Naive B cell (primary cell): ENCODE results near the gene PFN3. TPM values are rescaled to one million over a fixed set of nuclear protein-coding genes. Genes with fewer than 3 reads are reported as not detected.
A peak's percentile ranks its signal among the peaks of the same experiment; 100 is the strongest.

Experiments
- ATAC-seq, 2 donors: fragments of 150-1000 bp; cut with Tn5 transposase; 2 replicates each; pipeline ENCODE4 v1.10.0; 2021; ENCODE audit warnings: low read depth in 2 of 2, mild to moderate bottlenecking in 2 of 2, moderate library complexity in 2 of 2
- DNase-seq: peaks from one replicate; pipeline ENCODE4 v3.0.0; 2022
- H3K27ac Mint-ChIP-seq, 6 donors: one replicate each; pipeline ENCODE4 v1.8.0; 2020 to 2022; ENCODE audit warnings: mild to moderate bottlenecking in 6 of 6, mixed read lengths in 6 of 6, moderate library complexity in 5 of 6, inconsistent platforms in 2 of 6
- H3K27me3 Mint-ChIP-seq, 3 donors: one replicate each; pipeline ENCODE4 v1.8.0; 2021 to 2022; ENCODE audit warnings: mixed read lengths in 3 of 3, mild to moderate bottlenecking in 1 of 3
- H3K36me3 Mint-ChIP-seq, 2 donors: one replicate each; pipeline ENCODE4 v1.8.0; 2020 to 2022; ENCODE audit warnings: mixed read lengths in 2 of 2, inconsistent platforms in 1 of 2, mild to moderate bottlenecking in 1 of 2
- H3K4me1 Mint-ChIP-seq, 3 donors: one replicate each; pipeline ENCODE4 v1.8.0; 2020 to 2022; ENCODE audit warnings: mixed read lengths in 3 of 3, inconsistent platforms in 1 of 3, mild to moderate bottlenecking in 1 of 3, moderate library complexity in 1 of 3
- H3K4me3 Mint-ChIP-seq, 8 donors: one replicate each; pipeline ENCODE4 v1.8.0; 2020 to 2022; ENCODE audit warnings: mild to moderate bottlenecking in 8 of 8, mixed read lengths in 8 of 8, moderate library complexity in 8 of 8, inconsistent platforms in 2 of 8
- H3K9me3 Mint-ChIP-seq, 7 donors: one replicate each; pipeline ENCODE4 v1.8.0; 2020 to 2022; ENCODE audit warnings: mixed read lengths in 7 of 7, mild to moderate bottlenecking in 5 of 7, inconsistent platforms in 2 of 7, moderate library complexity in 1 of 7
- polyA plus RNA-seq, 6 donors: library from polyadenylated mRNA; unstranded; fragments of 300-500 nt; fragmentation: Illumina TruSeq; gene quantifications; one replicate each; pipeline ENCODE4 v1.2.3, GENCODE V29; 2021; ENCODE audit warnings: low read depth in 6 of 6

The PFN3 gene
- polyA plus RNA-seq, 6 donors from 2014 or later = not detected

DNA sequence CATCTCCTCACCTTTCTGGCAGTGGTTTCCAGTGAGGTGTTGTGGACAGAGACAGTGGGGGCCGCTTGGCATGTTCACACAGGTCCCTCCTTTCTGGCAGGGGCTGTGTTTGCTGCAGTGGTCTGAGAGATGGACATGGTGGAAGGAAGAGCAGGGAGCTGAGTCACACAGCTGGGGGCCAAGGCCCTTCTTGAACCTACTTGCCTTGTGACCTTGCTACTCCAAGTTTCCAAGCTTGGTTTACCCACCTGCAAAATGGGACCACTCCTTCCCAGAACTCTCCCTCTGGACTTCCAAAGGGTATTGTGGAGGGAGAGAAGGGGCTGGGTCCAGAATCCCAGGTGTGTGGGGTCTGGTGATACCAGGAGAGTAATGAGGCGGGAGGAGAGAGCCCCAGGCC, 4.9 kb upstream of the PFN3 start:
- DNase-seq (no peak), ATAC-seq (no peak)
- H3K36me3 Mint-ChIP-seq = no peaks in the 10 kb centered on the region
- peaks cover 32 to 47% (median 46%) of the 10 kb centered on the region in 3 donors for H3K4me1 Mint-ChIP-seq
- H3K27ac Mint-ChIP-seq = peak overlapping the region in 5 of 6 donors; percentile 79 to 91 (median 85)
- H3K9me3 Mint-ChIP-seq = no peaks in the 10 kb centered on the region
- H3K4me3 Mint-ChIP-seq = peak overlapping the region; percentile 57 to 80 (median 70)
- peaks cover 8 to 25% (median 10%) of the 10 kb centered on the region in 3 donors for H3K27me3 Mint-ChIP-seq

- H3K4me1 Mint-ChIP-seq = peaks cover 32 to 47% (median 46%) of the 10 kb centered on the region in 3 donors
- peak overlapping the region in 5 of 6 donors; percentile 21 to 83 (median 62) for H3K27ac Mint-ChIP-seq
- no peak for DNase-seq
- no peaks in the 10 kb centered on the region for H3K9me3 Mint-ChIP-seq
- peak overlapping the region; percentile 67 to 90 (median 80) for H3K4me3 Mint-ChIP-seq
- ATAC-seq = no peak
- peaks cover 8 to 25% (median 10%) of the 10 kb centered on the region in 3 donors for H3K27me3 Mint-ChIP-seq
- no peaks in the 10 kb centered on the region for H3K36me3 Mint-ChIP-seq
Observed at GRCh38 chr5:177404641-177405179, 4.2 kb upstream of the PFN3 start.

- Mint-ChIP-seq H3K4me1 (peaks cover 32 to 47% (median 46%) of the 10 kb centered on the region in 3 donors), H3K9me3 (no peaks in the 10 kb centered on the region), H3K27me3 (peaks cover 8 to 30% (median 10%) of the 10 kb centered on the region in 3 donors), H3K4me3 (peak overlapping the region; percentile 67 to 91 (median 84)), H3K27ac (peak overlapping the region in 4 of 6 donors; percentile 51 to 83 (median 77)), H3K36me3 (no peaks in the 10 kb centered on the region)
- ATAC-seq (peak; percentile 76 to 79), DNase-seq (peak; percentile 84)
Observed at GRCh38 chr5:177403792-177404640, 3.6 kb upstream of the PFN3 start.

DNA sequence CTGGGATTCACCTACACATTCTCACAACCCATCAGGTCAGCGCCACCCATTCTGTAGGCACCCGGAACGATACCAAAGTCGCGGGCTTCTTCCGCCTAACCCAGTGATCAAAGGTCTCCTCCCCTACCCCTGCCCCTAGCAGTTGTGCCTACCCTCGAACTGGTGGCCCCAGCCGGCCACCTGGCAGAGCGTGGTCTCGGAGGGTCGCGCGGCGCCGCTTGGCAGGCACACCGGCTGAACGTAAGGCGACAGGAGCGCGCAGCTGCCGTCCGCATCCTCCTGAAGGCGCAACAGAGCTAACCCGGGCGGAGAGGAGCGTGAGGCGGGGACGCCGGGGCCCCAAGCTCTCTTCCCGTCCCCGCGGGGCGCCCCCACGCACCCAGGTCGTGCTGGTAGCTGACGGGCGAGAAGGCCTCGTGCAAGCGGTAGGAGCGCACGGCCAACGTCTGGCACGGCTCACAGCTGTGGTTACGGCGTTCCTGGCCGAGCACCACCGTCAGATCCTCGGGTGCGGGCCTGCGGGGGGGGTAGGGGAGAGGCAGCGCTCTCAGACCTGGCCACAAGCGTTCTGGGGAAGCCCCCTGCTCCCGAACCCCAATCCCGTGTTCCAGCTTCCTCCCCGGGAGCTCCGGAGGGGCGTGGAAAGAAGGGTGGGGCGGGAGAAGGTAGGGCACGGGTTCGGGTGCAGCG, 2.8 kb upstream of the PFN3 start:
- DNase-seq (peak; percentile 57), ATAC-seq (peak; percentile 19 to 21)
- Mint-ChIP-seq H3K9me3 (no peaks in the 10 kb centered on the region), H3K4me1 (peaks cover 32 to 47% (median 46%) of the 10 kb centered on the region in 3 donors), H3K36me3 (no peaks in the 10 kb centered on the region), H3K27me3 (peaks cover 8 to 35% (median 14%) of the 10 kb centered on the region in 3 donors), H3K4me3 (peak overlapping the region; percentile 67 to 91 (median 84)), H3K27ac (peak overlapping the region; percentile 78 to 88 (median 81))

DNA sequence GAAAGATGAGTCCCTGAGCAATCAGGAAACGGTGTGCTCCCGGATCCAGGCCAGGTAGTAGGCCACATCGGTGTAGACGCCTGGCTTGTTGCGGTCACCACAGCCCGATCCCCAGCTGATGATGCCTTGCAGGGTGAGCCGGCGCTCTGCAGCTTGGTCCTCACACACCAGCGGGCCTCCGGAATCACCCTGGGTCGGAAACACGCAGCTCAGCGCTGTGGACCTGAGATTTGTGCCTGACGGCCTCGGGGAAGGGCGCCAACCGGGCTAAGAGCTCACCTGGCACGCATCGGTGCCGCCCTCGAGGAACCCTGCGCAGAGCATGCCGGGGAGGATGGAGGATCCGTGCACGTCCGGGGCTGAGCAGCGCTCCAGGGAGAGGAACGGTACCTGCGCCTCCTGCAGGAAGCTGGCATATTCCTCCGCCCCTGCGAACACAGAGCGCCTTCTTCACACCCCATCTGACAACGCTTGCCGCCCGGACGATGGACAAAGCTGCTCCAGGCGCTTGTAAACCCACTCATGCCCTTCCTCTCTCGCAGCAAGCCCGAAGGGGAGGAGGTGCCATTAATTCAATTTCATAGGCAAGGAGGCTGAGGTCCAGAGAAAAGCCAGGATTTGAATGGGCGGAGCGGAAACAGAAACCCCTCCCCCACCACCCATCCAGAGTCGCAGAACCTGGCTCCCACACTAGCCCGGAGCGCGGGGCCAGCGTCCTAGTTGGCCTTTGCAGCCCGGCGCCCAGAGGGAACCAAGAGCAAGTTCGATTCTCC, 2.0 kb upstream of the PFN3 start:
- Mint-ChIP-seq H3K36me3 (no peaks in the 10 kb centered on the region), H3K9me3 (no peaks in the 10 kb centered on the region), H3K27me3 (peaks cover 11 to 36% (median 14%) of the 10 kb centered on the region in 3 donors), H3K27ac (peak overlapping the region; percentile 50 to 88 (median 80)), H3K4me3 (peak overlapping the region; percentile 67 to 91 (median 82)), H3K4me1 (peaks cover 32 to 47% (median 46%) of the 10 kb centered on the region in 3 donors)
- peak; percentile 37 for DNase-seq
- peak in 1 of 2 donors; percentile 8 for ATAC-seq

GRCh38 chr5:177397875-177398390, 2.5 kb downstream of the PFN3 start:
- no peaks in the 10 kb centered on the region for H3K36me3 Mint-ChIP-seq
- peaks cover 14 to 19% (median 16%) of the 10 kb centered on the region in 3 donors for H3K4me1 Mint-ChIP-seq
- peaks cover 18 to 37% (median 22%) of the 10 kb centered on the region in 3 donors for H3K27me3 Mint-ChIP-seq
- no peak for ATAC-seq
- no peak overlapping the region for H3K27ac Mint-ChIP-seq
- no peaks in the 10 kb centered on the region for H3K9me3 Mint-ChIP-seq
- no peak overlapping the region for H3K4me3 Mint-ChIP-seq
- DNase-seq = no peak

DNA sequence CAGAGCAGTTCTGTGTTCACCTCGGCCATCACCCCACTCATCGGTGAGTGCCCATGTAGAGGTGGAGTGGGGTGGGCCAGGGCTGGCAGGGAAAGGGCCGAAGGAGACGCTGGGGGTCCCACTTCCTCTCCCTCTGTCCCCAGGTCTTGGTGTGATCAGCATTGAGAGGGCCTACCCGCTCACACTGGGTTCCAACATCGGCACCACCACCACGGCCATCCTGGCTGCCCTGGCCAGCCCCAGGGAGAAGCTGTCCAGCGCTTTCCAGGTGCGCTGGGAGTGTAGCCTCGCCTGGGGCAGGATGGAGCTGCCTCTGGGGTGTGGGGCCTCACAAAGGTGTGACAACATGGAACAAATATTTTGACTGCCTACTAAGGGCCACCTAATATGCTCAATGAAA, 3.7 kb downstream of the PFN3 start:
- no peak overlapping the region for H3K27ac Mint-ChIP-seq
- ATAC-seq (no peak), DNase-seq (no peak)
- peaks cover 9 to 12% (median 9%) of the 10 kb centered on the region in 3 donors for H3K4me1 Mint-ChIP-seq
- H3K9me3 Mint-ChIP-seq = no peaks in the 10 kb centered on the region
- H3K4me3 Mint-ChIP-seq = peak overlapping the region in 1 of 8 donors; percentile 29
- H3K36me3 Mint-ChIP-seq = no peaks in the 10 kb centered on the region
- peaks cover 15 to 25% (median 18%) of the 10 kb centered on the region in 3 donors for H3K27me3 Mint-ChIP-seq

GRCh38 chr5:177396078-177396477, 4.4 kb downstream of the PFN3 start:
- Mint-ChIP-seq H3K27ac (no peak overlapping the region), H3K4me3 (no peak overlapping the region)
- ATAC-seq = no peak

GRCh38 chr5:177393990-177394389, 6.5 kb downstream of the PFN3 start:
- H3K36me3 Mint-ChIP-seq = no peaks in the 10 kb centered on the region
- peaks cover 12 to 21% (median 15%) of the 10 kb centered on the region in 3 donors for H3K4me1 Mint-ChIP-seq
- H3K27me3 Mint-ChIP-seq = peaks cover 18 to 26% (median 21%) of the 10 kb centered on the region in 3 donors
- peak overlapping the region in 1 of 6 donors; percentile 32 for H3K27ac Mint-ChIP-seq
- ATAC-seq (no peak), DNase-seq (no peak)
- no peaks in the 10 kb centered on the region for H3K9me3 Mint-ChIP-seq
- H3K4me3 Mint-ChIP-seq = no peak overlapping the region

More at GRCh38 chr5:177396078-177396477, 4.4 kb downstream of the PFN3 start:
- no peaks in the 10 kb centered on the region for H3K9me3 Mint-ChIP-seq
- no peak for DNase-seq
- peaks cover 11 to 19% (median 12%) of the 10 kb centered on the region in 3 donors for H3K27me3 Mint-ChIP-seq
- no peaks in the 10 kb centered on the region for H3K36me3 Mint-ChIP-seq
- H3K4me1 Mint-ChIP-seq = peaks cover 7 to 10% (median 7%) of the 10 kb centered on the region in 3 donors

GRCh38 chr5:177393206-177393765, 7.2 kb downstream of the PFN3 start:
- Mint-ChIP-seq H3K27me3 (peaks cover 18 to 27% (median 20%) of the 10 kb centered on the region in 3 donors), H3K4me3 (no peak overlapping the region), H3K27ac (peak overlapping the region in 3 of 6 donors; percentile 9 to 94 (median 77)), H3K9me3 (no peaks in the 10 kb centered on the region), H3K36me3 (no peaks in the 10 kb centered on the region), H3K4me1 (peaks cover 12 to 27% (median 15%) of the 10 kb centered on the region in 3 donors)
- DNase-seq (no peak), ATAC-seq (no peak)

- Mint-ChIP-seq H3K27me3 (peaks cover 18 to 28% (median 21%) of the 10 kb centered on the region in 3 donors), H3K9me3 (no peaks in the 10 kb centered on the region), H3K27ac (peak overlapping the region in 2 of 6 donors; percentile 9 to 94), H3K4me3 (no peak overlapping the region), H3K36me3 (no peaks in the 10 kb centered on the region), H3K4me1 (peaks cover 12 to 27% (median 15%) of the 10 kb centered on the region in 3 donors)
- DNase-seq (no peak), ATAC-seq (no peak)
Observed at GRCh38 chr5:177392765-177393164, 7.7 kb downstream of the PFN3 start.
